Measurements from ENCODE around the gene TMEM139. TPM values are rescaled to one million over a fixed set of nuclear protein-coding genes. Genes with fewer than 3 reads are reported as not detected.

Gene TMEM139
- total and polyA plus RNA-seq, 7 experiments from 2014 or later = 0.32 to 0.62 (median 0.48) TPM; not detected in 1

DNA sequence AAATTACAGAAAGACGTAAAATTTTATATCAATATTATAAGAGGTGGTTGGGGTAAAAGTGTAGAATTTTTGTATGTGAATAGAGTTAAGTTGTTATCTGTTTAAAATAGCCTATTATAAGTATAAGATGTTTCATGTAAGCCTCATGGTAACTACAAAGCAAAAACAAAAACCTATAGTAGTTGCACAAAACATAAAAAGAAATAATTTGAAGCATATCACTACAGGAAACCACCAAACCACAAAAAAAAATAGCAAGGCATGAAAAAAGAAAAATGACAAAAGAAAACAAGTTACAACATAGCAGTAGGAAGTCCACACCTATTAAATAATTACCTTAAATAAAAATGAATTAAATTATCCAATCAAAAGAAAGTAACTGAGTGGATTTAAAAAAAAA is 33.9 kb upstream of the TMEM139 start:
- ChIA-PET POLR2A (interaction anchor here (0.6 to 10.4 kb wide), 12 partner anchors 7 to 1513 kb away, joined by 3 to 129 read pairs (median 4); partner anchors contain the start of genes CASP2, EPHA1, GSTK1 and SSBP1), CTCF (interaction anchor here (0.6 to 3.8 kb wide), 9 partner anchors 10 to 154 kb away, joined by 3 to 23 read pairs (median 4); partner anchors contain the start of gene GSTK1)
- H3K4me3 ChIP-seq (ENCODE audit: low read length) = no peak overlapping the region
- ATAC-seq (peak; percentile 88), DNase-seq (peak in 7 of 9 donors; percentile 35 to 89 (median 85))
- no peaks in the 10 kb centered on the region for H3K27me3 Mint-ChIP-seq
- intact Hi-C loops (cut with micrococcal nuclease) = loop anchor here (1.0 to 2.0 kb wide), 5 partner anchors 11 to 442 kb away; partner anchors contain the start of genes CASP2 (in 2 of the 2) and GSTK1 (in 2 of the 2)
- H3K36me3 Mint-ChIP-seq = peaks cover 10 to 66% (median 28%) of the 10 kb centered on the region in 5 donors
- H3K4me1 ChIP-seq (ENCODE audit: control insufficient read depth in 2 of 2, insufficient read depth in 2 of 2, low read length in 2 of 2) = peaks cover 54 to 61% of the 10 kb centered on the region in 2 donors
- H3K9me3 Mint-ChIP-seq = peaks cover 8 to 62% (median 34%) of the 10 kb centered on the region in 11 donors
- peak overlapping the region; percentile 71 to 93 (median 86) for H3K27ac Mint-ChIP-seq
- H3K9me3 ChIP-seq (ENCODE audit: control insufficient read depth in 2 of 3, low read length in 3 of 3) = peaks cover 0 to 14% (median 0%) of the 10 kb centered on the region in 3 experiments
- H3K4me3 Mint-ChIP-seq = peak overlapping the region; percentile 5 to 77 (median 62)
- no peaks in the 10 kb centered on the region for H3K27me3 ChIP-seq (ENCODE audit: control insufficient read depth in 2 of 2, insufficient read depth in 2 of 2, low read length in 2 of 2)
- no peaks in the 10 kb centered on the region for H3K36me3 ChIP-seq (ENCODE audit: control insufficient read depth in 2 of 3, insufficient read depth in 3 of 3, low read length in 3 of 3)
- peaks cover 53 to 99% (median 95%) of the 10 kb centered on the region in 7 donors for H3K4me1 Mint-ChIP-seq
- peak overlapping the region; percentile 37 for H3K27ac ChIP-seq (ENCODE audit: low read depth, low read length)

DNA sequence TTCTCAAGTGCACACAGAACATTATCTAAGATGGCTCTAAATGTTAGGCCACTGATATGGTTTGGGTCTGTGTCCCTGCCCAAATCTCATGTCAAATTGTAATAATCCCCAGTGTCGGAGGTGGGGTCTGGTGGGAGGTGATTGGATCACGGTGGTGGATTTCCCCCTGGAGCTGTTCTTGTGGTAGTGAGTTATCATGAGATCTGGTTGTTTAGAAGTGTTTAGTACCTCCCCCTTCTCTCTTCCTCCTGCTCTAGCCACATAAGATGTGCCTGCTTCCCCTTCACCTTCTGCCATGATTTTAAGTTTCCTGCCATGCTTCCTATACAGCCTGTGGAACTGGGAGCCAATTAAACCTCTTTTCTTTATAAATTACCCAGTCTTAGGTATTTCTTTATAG is 32.8 kb upstream of the TMEM139 start:
- no peaks in the 10 kb centered on the region for H3K27me3 ChIP-seq (ENCODE audit: control insufficient read depth in 2 of 2, insufficient read depth in 2 of 2, low read length in 2 of 2)
- H3K27ac ChIP-seq (ENCODE audit: low read depth, low read length) = no peak overlapping the region
- intact Hi-C loops (cut with micrococcal nuclease) = no loop called here
- ChIA-PET CTCF (no interaction called here), POLR2A (interaction anchor here (0.7 to 10.4 kb wide), 5 partner anchors 12 to 140 kb away, joined by 3 to 129 read pairs (median 4); partner anchors contain the start of gene GSTK1)
- Mint-ChIP-seq H3K4me3 (peak overlapping the region; percentile 22 to 77 (median 60)), H3K9me3 (peaks cover 3 to 58% (median 34%) of the 10 kb centered on the region in 11 donors), H3K4me1 (peaks cover 52 to 99% (median 95%) of the 10 kb centered on the region in 7 donors), H3K36me3 (peaks cover 10 to 59% (median 24%) of the 10 kb centered on the region in 5 donors), H3K27ac (peak overlapping the region; percentile 62 to 94 (median 81)), H3K27me3 (no peaks in the 10 kb centered on the region)
- H3K4me3 ChIP-seq (ENCODE audit: low read length) = no peak overlapping the region
- ATAC-seq (peak; percentile 60), DNase-seq (peak in 3 of 9 donors; percentile 16 to 17 (median 17))
- peaks cover 0 to 14% (median 0%) of the 10 kb centered on the region in 3 experiments for H3K9me3 ChIP-seq (ENCODE audit: control insufficient read depth in 2 of 3, low read length in 3 of 3)
- no peaks in the 10 kb centered on the region for H3K36me3 ChIP-seq (ENCODE audit: control insufficient read depth in 2 of 3, insufficient read depth in 3 of 3, low read length in 3 of 3)
- H3K4me1 ChIP-seq (ENCODE audit: control insufficient read depth in 2 of 2, insufficient read depth in 2 of 2, low read length in 2 of 2) = peaks cover 48 to 61% of the 10 kb centered on the region in 2 donors

DNA sequence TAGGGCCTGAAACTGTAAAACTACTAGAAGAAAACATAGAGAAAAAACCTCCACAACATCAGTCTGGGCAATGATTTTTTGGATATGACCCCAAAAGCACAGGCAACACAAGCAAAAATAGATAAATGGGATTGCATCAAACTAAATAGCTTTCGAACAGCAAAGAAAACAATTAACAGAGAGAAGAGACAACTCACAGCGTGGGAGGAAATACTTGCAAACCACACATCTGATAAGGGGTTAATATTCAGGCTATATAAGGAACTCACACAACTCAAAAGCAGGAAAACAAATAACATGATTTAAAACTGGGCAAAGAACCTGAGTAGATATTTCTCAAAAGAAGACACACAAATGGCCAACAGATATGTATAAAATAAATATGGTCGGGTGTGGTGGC is 29.2 kb upstream of the TMEM139 start:
- Mint-ChIP-seq H3K9me3 (peaks cover 3 to 37% (median 21%) of the 10 kb centered on the region in 11 donors), H3K27me3 (no peaks in the 10 kb centered on the region), H3K36me3 (peaks cover 10 to 36% (median 17%) of the 10 kb centered on the region in 5 donors), H3K27ac (peak overlapping the region in 8 of 9 donors; percentile 38 to 78 (median 59)), H3K4me3 (peak overlapping the region in 6 of 10 donors; percentile 6 to 75 (median 50)), H3K4me1 (peaks cover 46 to 97% (median 90%) of the 10 kb centered on the region in 7 donors)
- H3K27ac ChIP-seq (ENCODE audit: low read depth, low read length) = no peak overlapping the region
- ATAC-seq (no peak), DNase-seq (no peak)
- CTCF ChIA-PET = interaction anchor here (0.8 to 9.1 kb wide), 7 partner anchors 10 to 125 kb away, joined by 3 to 72 read pairs (median 4); no protein-coding TSS in a partner anchor
- no peaks in the 10 kb centered on the region for H3K36me3 ChIP-seq (ENCODE audit: control insufficient read depth in 2 of 3, insufficient read depth in 3 of 3, low read length in 3 of 3)
- POLR2A ChIA-PET = interaction anchor here (0.7 to 10.4 kb wide), 11 partner anchors 8 to 457 kb away, joined by 3 to 129 read pairs (median 5); partner anchors contain the start of genes CASP2 and GSTK1
- peaks cover 0 to 10% (median 0%) of the 10 kb centered on the region in 3 experiments for H3K9me3 ChIP-seq (ENCODE audit: control insufficient read depth in 2 of 3, low read length in 3 of 3)
- intact Hi-C loops (cut with micrococcal nuclease) = no loop called here
- no peaks in the 10 kb centered on the region for H3K27me3 ChIP-seq (ENCODE audit: control insufficient read depth in 2 of 2, insufficient read depth in 2 of 2, low read length in 2 of 2)
- H3K4me3 ChIP-seq (ENCODE audit: low read length) = no peak overlapping the region
- H3K4me1 ChIP-seq (ENCODE audit: control insufficient read depth in 2 of 2, insufficient read depth in 2 of 2, low read length in 2 of 2) = peaks cover 50 to 66% of the 10 kb centered on the region in 2 donors

DNA sequence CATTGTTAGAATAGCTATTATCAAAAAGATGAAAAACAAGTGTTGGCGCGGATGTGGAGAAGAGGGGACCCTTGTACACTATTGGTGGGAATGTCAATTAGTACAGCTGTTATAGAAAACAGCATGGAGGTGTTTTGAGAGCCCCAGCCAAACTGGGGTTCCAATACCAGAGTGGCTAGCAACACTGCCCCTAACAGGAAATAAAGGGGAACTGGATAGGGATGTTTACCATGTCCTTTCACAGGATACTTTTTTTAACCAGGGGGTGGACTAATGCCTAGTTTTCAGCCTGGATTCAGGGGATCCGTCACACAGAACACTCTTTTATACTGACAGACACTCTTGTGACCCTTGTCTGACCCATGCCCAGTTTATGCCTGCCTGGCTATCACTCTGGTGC is 28.4 kb upstream of the TMEM139 start:
- H3K27me3 Mint-ChIP-seq = no peaks in the 10 kb centered on the region
- intact Hi-C loops (cut with micrococcal nuclease) = no loop called here
- H3K27me3 ChIP-seq (ENCODE audit: control insufficient read depth in 2 of 2, insufficient read depth in 2 of 2, low read length in 2 of 2) = no peaks in the 10 kb centered on the region
- H3K9me3 Mint-ChIP-seq = peaks cover 3 to 31% (median 17%) of the 10 kb centered on the region in 11 donors
- ChIA-PET CTCF (interaction anchor here (0.9 to 9.1 kb wide), 4 partner anchors 16 to 43 kb away, joined by 3 to 72 read pairs (median 4); no protein-coding TSS in a partner anchor), POLR2A (interaction anchor here (1.5 to 10.4 kb wide), 6 partner anchors 7 to 447 kb away, joined by 4 to 129 read pairs (median 7); partner anchors contain the start of gene GSTK1)
- peak overlapping the region in 5 of 10 donors; percentile 2 to 51 (median 24) for H3K4me3 Mint-ChIP-seq
- peak overlapping the region; percentile 55 to 99 (median 86) for H3K27ac Mint-ChIP-seq
- H3K4me1 ChIP-seq (ENCODE audit: control insufficient read depth in 2 of 2, insufficient read depth in 2 of 2, low read length in 2 of 2) = peaks cover 44 to 62% of the 10 kb centered on the region in 2 donors
- H3K36me3 Mint-ChIP-seq = peaks cover 10 to 32% (median 17%) of the 10 kb centered on the region in 5 donors
- ATAC-seq = no peak
- no peaks in the 10 kb centered on the region for H3K36me3 ChIP-seq (ENCODE audit: control insufficient read depth in 2 of 3, insufficient read depth in 3 of 3, low read length in 3 of 3)
- H3K4me1 Mint-ChIP-seq = peaks cover 41 to 97% (median 88%) of the 10 kb centered on the region in 7 donors
- H3K4me3 ChIP-seq (ENCODE audit: low read length) = no peak overlapping the region
- no peak for DNase-seq
- H3K9me3 ChIP-seq (ENCODE audit: control insufficient read depth in 2 of 3, low read length in 3 of 3) = peaks cover 0 to 10% (median 0%) of the 10 kb centered on the region in 3 experiments
- H3K27ac ChIP-seq (ENCODE audit: low read depth, low read length) = peak overlapping the region; percentile 20

DNA sequence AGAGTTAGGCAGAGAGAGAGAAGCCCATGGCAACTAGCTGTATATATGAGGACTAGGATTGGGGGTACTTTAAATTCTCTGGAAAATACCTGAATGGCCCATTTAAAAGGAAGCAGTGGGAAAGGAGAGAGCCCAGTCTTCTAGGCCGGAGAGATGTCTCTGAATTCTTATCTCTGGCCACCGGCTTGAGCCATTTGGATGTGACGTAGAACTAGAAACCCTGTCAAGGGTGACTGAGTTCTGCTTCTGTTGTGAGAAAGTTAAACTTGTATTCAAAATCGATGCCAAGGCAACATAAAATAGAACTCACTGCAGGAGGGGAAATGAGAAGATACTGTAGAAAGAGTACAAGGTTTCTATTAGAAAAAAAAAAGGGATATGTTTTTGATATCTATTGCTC is 27.8 kb upstream of the TMEM139 start:
- Mint-ChIP-seq H3K27ac (peak overlapping the region in 8 of 9 donors; percentile 56 to 99 (median 86)), H3K4me1 (peaks cover 36 to 97% (median 86%) of the 10 kb centered on the region in 7 donors), H3K36me3 (peaks cover 7 to 29% (median 18%) of the 10 kb centered on the region in 5 donors), H3K27me3 (no peaks in the 10 kb centered on the region), H3K9me3 (peaks cover 3 to 25% (median 11%) of the 10 kb centered on the region in 11 donors), H3K4me3 (peak overlapping the region in 4 of 10 donors; percentile 1 to 54 (median 31))
- no peaks in the 10 kb centered on the region for H3K27me3 ChIP-seq (ENCODE audit: control insufficient read depth in 2 of 2, insufficient read depth in 2 of 2, low read length in 2 of 2)
- DNase-seq = no peak
- intact Hi-C loops (cut with micrococcal nuclease) = no loop called here
- H3K4me1 ChIP-seq (ENCODE audit: control insufficient read depth in 2 of 2, insufficient read depth in 2 of 2, low read length in 2 of 2) = peaks cover 38 to 59% of the 10 kb centered on the region in 2 donors
- no peak for ATAC-seq
- ChIA-PET POLR2A (interaction anchor here (1.1 to 2.7 kb wide), 5 partner anchors 7 to 449 kb away, joined by 3 to 12 read pairs (median 8); no protein-coding TSS in a partner anchor), CTCF (interaction anchor here (0.7 to 9.1 kb wide), 3 partner anchors 16 to 914 kb away, joined by 3 to 72 read pairs (median 6); no protein-coding TSS in a partner anchor)
- H3K27ac ChIP-seq (ENCODE audit: low read depth, low read length) = peak overlapping the region; percentile 20
- no peak overlapping the region for H3K4me3 ChIP-seq (ENCODE audit: low read length)
- H3K9me3 ChIP-seq (ENCODE audit: control insufficient read depth in 2 of 3, low read length in 3 of 3) = peaks cover 0 to 9% (median 0%) of the 10 kb centered on the region in 3 experiments
- no peaks in the 10 kb centered on the region for H3K36me3 ChIP-seq (ENCODE audit: control insufficient read depth in 2 of 3, insufficient read depth in 3 of 3, low read length in 3 of 3)

DNA sequence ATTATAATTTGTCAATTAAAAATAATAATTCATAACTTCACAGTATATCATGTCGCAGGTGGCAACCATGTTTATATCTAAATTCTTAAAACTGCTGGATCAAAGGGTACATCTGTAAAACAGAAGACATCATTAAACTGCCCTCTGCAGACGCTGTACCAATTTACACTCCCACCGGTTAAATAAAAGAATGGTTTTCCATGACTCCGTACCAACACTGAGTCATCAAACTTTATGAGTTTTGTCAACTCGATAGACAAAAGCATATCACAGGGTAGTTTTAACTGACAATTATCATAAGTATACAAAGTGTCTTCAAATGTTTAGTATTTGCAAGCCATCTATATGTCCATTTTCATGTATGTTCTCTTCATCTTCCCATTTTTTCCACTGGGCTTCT is 27.3 kb upstream of the TMEM139 start:
- ATAC-seq = no peak
- no peak overlapping the region for H3K27ac ChIP-seq (ENCODE audit: low read depth, low read length)
- H3K27ac Mint-ChIP-seq = peak overlapping the region in 7 of 9 donors; percentile 54 to 99 (median 81)
- peaks cover 33 to 59% of the 10 kb centered on the region in 2 donors for H3K4me1 ChIP-seq (ENCODE audit: control insufficient read depth in 2 of 2, insufficient read depth in 2 of 2, low read length in 2 of 2)
- ChIA-PET CTCF (interaction anchor here (0.6 to 9.1 kb wide), 4 partner anchors 8 to 915 kb away, joined by 3 to 72 read pairs (median 4); no protein-coding TSS in a partner anchor), POLR2A (interaction anchor here (1.1 to 2.7 kb wide), 9 partner anchors 8 to 449 kb away, joined by 3 to 12 read pairs (median 4); partner anchors contain the start of gene CASP2)
- H3K36me3 Mint-ChIP-seq = peaks cover 1 to 26% (median 13%) of the 10 kb centered on the region in 5 donors
- H3K4me1 Mint-ChIP-seq = peaks cover 33 to 97% (median 84%) of the 10 kb centered on the region in 7 donors
- H3K9me3 Mint-ChIP-seq = peaks cover 2 to 19% (median 8%) of the 10 kb centered on the region in 11 donors
- DNase-seq = no peak
- no peaks in the 10 kb centered on the region for H3K27me3 ChIP-seq (ENCODE audit: control insufficient read depth in 2 of 2, insufficient read depth in 2 of 2, low read length in 2 of 2)
- H3K27me3 Mint-ChIP-seq = no peaks in the 10 kb centered on the region
- peaks cover 0 to 3% (median 0%) of the 10 kb centered on the region in 3 experiments for H3K9me3 ChIP-seq (ENCODE audit: control insufficient read depth in 2 of 3, low read length in 3 of 3)
- intact Hi-C loops (cut with micrococcal nuclease) = no loop called here
- no peak overlapping the region for H3K4me3 ChIP-seq (ENCODE audit: low read length)
- H3K4me3 Mint-ChIP-seq = peak overlapping the region in 3 of 10 donors; percentile 8 to 29 (median 24)
- H3K36me3 ChIP-seq (ENCODE audit: control insufficient read depth in 2 of 3, insufficient read depth in 3 of 3, low read length in 3 of 3) = no peaks in the 10 kb centered on the region
